HepG2 (cell line): ENCODE results near the gene MRPL43. TPM values are rescaled to one million over a fixed set of nuclear protein-coding genes. Genes with fewer than 3 reads are reported as not detected.

Source experiments
- HIC2 ChIP-seq: sonication (generic); formaldehyde crosslinking; IDR thresholded peaks from 2 replicates; pipeline ENCODE4 v1.9.0; 2022; ENCODE audit warnings: low read depth, missing genetic modification reagents
- HIVEP1 ChIP-seq: sonication (generic); formaldehyde crosslinking; IDR thresholded peaks from 2 replicates; pipeline ENCODE4 v1.4.0; 2020; ENCODE audit warnings: mild to moderate bottlenecking, missing genetic modification reagents
- HMG20B ChIP-seq: conservative IDR thresholded peaks from 2 replicates; pipeline ENCODE4 v1.6.1; 2016; ENCODE audit warnings: missing genetic modification reagents, missing compliant biosample characterization
- JUN ChIP-seq: sonication (generic); formaldehyde crosslinking; IDR thresholded peaks from 2 replicates; pipeline ENCODE4 v1.4.0; 2020; ENCODE audit warnings: mild to moderate bottlenecking, missing genetic modification reagents
- JUND ChIP-seq: sonication (generic); formaldehyde crosslinking; IDR thresholded peaks from 2 replicates; pipeline ENCODE4 v1.8.0; 2022; ENCODE audit warnings: mild to moderate bottlenecking, missing genetic modification reagents
- PATZ1 ChIP-seq: sonication (generic); formaldehyde crosslinking; IDR thresholded peaks from 2 replicates; pipeline ENCODE4 v1.4.0; 2020; ENCODE audit warnings: missing genetic modification reagents
- PRMT3 ChIP-seq: sonication (generic); formaldehyde crosslinking; IDR thresholded peaks from 2 replicates; pipeline ENCODE4 v1.8.1; 2022; ENCODE audit warnings: low read depth, mild to moderate bottlenecking, moderate library complexity, missing genetic modification reagents, borderline replicate concordance
- RFX1 ChIP-seq: fragments of 450-650 bp; IDR thresholded peaks from 2 replicates; pipeline ENCODE4 v1.6.1; 2017
- SAP130 ChIP-seq: IDR thresholded peaks from 2 replicates; pipeline ENCODE4 v1.6.1; 2016; ENCODE audit warnings: low read depth
- SUZ12 ChIP-seq: fragments of 150-350 bp; IDR thresholded peaks from 2 replicates; pipeline ENCODE4 v1.6.1; 2014; ENCODE audit warnings: low read depth, low read length
- TAF1 ChIP-seq: sonication (generic); formaldehyde crosslinking; IDR thresholded peaks from 2 replicates; pipeline ENCODE4 v1.4.0; 2020; ENCODE audit warnings: missing genetic modification reagents
- TBX2 ChIP-seq: sonication (generic); formaldehyde crosslinking; IDR thresholded peaks from 2 replicates; pipeline ENCODE4 v1.5.0; 2020; ENCODE audit warnings: missing genetic modification reagents, mild to moderate bottlenecking, borderline replicate concordance
- TEAD3 ChIP-seq: optimal IDR thresholded peaks from 2 replicates; pipeline ENCODE3; 2016; ENCODE audit warnings: borderline replicate concordance
- ZBTB7A ChIP-seq: sonication (generic); formaldehyde crosslinking; IDR thresholded peaks from 2 replicates; pipeline ENCODE4 v1.8.0; 2022; ENCODE audit warnings: mild to moderate bottlenecking, missing genetic modification reagents
- ZFP36 ChIP-seq: fragments of 150-350 bp; IDR thresholded peaks from 2 replicates; pipeline ENCODE4 v1.6.1; 2018; ENCODE audit warnings: borderline replicate concordance, low read length, low read depth; ENCODE audit not compliant: partially characterized antibody
- ZHX1 ChIP-seq: sonication (generic); formaldehyde crosslinking; IDR thresholded peaks from 2 replicates; pipeline ENCODE4 v1.8.1; 2022; ENCODE audit warnings: low read depth, mild to moderate bottlenecking, missing genetic modification reagents
- ZNF292 ChIP-seq: sonication (generic); formaldehyde crosslinking; IDR thresholded peaks from 2 replicates; pipeline ENCODE4 v1.8.1; 2022; ENCODE audit warnings: mild to moderate bottlenecking, low read depth, missing genetic modification reagents, borderline replicate concordance
- ZNF329 ChIP-seq: sonication (generic); formaldehyde crosslinking; IDR thresholded peaks from 2 replicates; pipeline ENCODE4 v1.9.0; 2021; ENCODE audit warnings: low read depth, mild to moderate bottlenecking, missing genetic modification reagents
- ZNF335 ChIP-seq: sonication (generic); formaldehyde crosslinking; IDR thresholded peaks from 2 replicates; pipeline ENCODE4 v1.4.0; 2020; ENCODE audit warnings: missing genetic modification reagents
- ZNF501 ChIP-seq: sonication (generic); formaldehyde crosslinking; IDR thresholded peaks from 2 replicates; pipeline ENCODE4 v1.5.1; 2020; ENCODE audit warnings: mild to moderate bottlenecking, moderate library complexity, missing genetic modification reagents
- ZNF546 ChIP-seq: sonication (generic); formaldehyde crosslinking; conservative IDR thresholded peaks from 2 replicates; pipeline ENCODE4 v1.8.1; 2023; ENCODE audit warnings: mild to moderate bottlenecking, missing genetic modification reagents
- ZNF564 ChIP-seq: sonication (generic); formaldehyde crosslinking; IDR thresholded peaks from 2 replicates; pipeline ENCODE4 v1.8.1; 2023; ENCODE audit warnings: mild to moderate bottlenecking, missing genetic modification reagents
- ZNF691 ChIP-seq: sonication (generic); formaldehyde crosslinking; IDR thresholded peaks from 2 replicates; pipeline ENCODE4 v1.4.0; 2020; ENCODE audit warnings: missing genetic modification reagents, low read depth, mild to moderate bottlenecking, borderline replicate concordance
- ZNF788 ChIP-seq: sonication (generic); formaldehyde crosslinking; IDR thresholded peaks from 2 replicates; pipeline ENCODE4 v1.5.0; 2020; ENCODE audit warnings: mild to moderate bottlenecking, missing genetic modification reagents, borderline replicate concordance
- polyA plus RNA-seq, 8 experiments: library from polyadenylated mRNA; depleted of rRNA in 3 of 8; stranded (reverse) in 7 of 8; unstranded in 1 of 8; fragments of >200 nt; fragmentation: Illumina TruSeq in 4 of 8; extraction: Trizol in 4 of 8; gene quantifications; 2 replicates each; pipeline versions ENCODE4 v1.2.1 to v1.2.3, GENCODE V29; 2011 to 2016; ENCODE audit warnings: low read depth in 4 of 8, missing spikeins in 1 of 8, mixed read lengths in 1 of 8; ENCODE audit not compliant: insufficient read depth in 1 of 8
- total RNA-seq, 5 experiments: library from RNA; depleted of rRNA; stranded (reverse); fragments of >200 nt; fragmentation: Illumina TruSeq; extraction: Trizol; gene quantifications; 2 replicates each; pipeline ENCODE4 v1.2.3, GENCODE V29; 2016; ENCODE audit warnings: low read depth in 1 of 5

The MRPL43 gene
- total and polyA plus RNA-seq, 2 of the 13 experiments (the other 11 are each of a cell fraction or from before 2014, with no cell fraction given): 71.0 to 73.7 TPM

GRCh38 chr10:101032637-101033224 lies 45.4 kb upstream of the MRPL43 start (continued):
- TF ChIP-seq HIC2 (CRISPR knock-in tag): no peak
- no peak for TF ChIP-seq HIVEP1 (CRISPR knock-in tag)
- no peak for TF ChIP-seq ZBTB7A (CRISPR knock-in tag)
- TF ChIP-seq SUZ12: no peak
- no peak; the same call in 1 of the 2 replicates for TF ChIP-seq ZNF788 (CRISPR knock-in tag)
- TF ChIP-seq PRMT3 (CRISPR knock-in tag): 0 out of 2 replicates have a peak, but pooled peaks have one; percentile 9
- TF ChIP-seq ZNF329 (CRISPR knock-in tag): no peak
- peak; percentile 56; the same call in 1 of the 2 replicates for TF ChIP-seq JUN (CRISPR knock-in tag)
- TF ChIP-seq TBX2 (CRISPR knock-in tag): no peak
- TF ChIP-seq RFX1: no peak
- TF ChIP-seq TEAD3 (CRISPR knock-in tag): peak; percentile 7
- TF ChIP-seq ZNF292 (CRISPR knock-in tag): peak; percentile 27; the same call in 1 of the 2 replicates
- TF ChIP-seq ZHX1 (CRISPR knock-in tag): no peak
- no peak for TF ChIP-seq HMG20B (CRISPR knock-in tag)
- TF ChIP-seq ZNF335 (CRISPR knock-in tag): no peak
- peak; percentile 59; the same call in 1 of the 2 replicates for TF ChIP-seq PATZ1
- 0 out of 2 replicates have a peak, but pooled peaks have one; percentile 9 for TF ChIP-seq ZNF546 (CRISPR knock-in tag)
- TF ChIP-seq ZNF564 (CRISPR knock-in tag): no peak
- TF ChIP-seq TAF1 (CRISPR knock-in tag): no peak
- TF ChIP-seq ZNF501 (CRISPR knock-in tag): peak; percentile 70; the same call in 1 of the 2 replicates
- TF ChIP-seq ZFP36: no peak
- TF ChIP-seq JUND (CRISPR knock-in tag): peak; percentile 5; the same call in 1 of the 2 replicates
- TF ChIP-seq ZNF691 (CRISPR knock-in tag): peak; percentile 50; the same call in 1 of the 2 replicates
- peak; percentile 60; the same call in 1 of the 2 replicates for TF ChIP-seq SAP130 (CRISPR knock-in tag)
